Measurements from ENCODE around the gene DNAJB7. TPM values are rescaled to one million over a fixed set of nuclear protein-coding genes. Genes with fewer than 3 reads are reported as not detected.
"Not testable (repeated sequence)": the region's sequence is repeated elsewhere in the genome, so short reads cannot be mapped to it uniquely, and the experiment has no call there.

The DNAJB7 gene
- total RNA-seq, 5 donors from 2014 or later (not counting 1 experiment from before 2014, with no cell fraction given): not detected

GRCh38 chr22:40868379-40868778 is 6.5 kb upstream of the DNAJB7 start:
- H3K9me3 ChIP-seq; H3K27me3 Mint-ChIP-seq; H3K9me3 Mint-ChIP-seq; H3K4me3 Mint-ChIP-seq; H3K4me3 ChIP-seq (ENCODE audit: control insufficient read depth in 1 of 2, extremely low read depth in 1 of 2, low read length in 1 of 2); H3K27ac Mint-ChIP-seq; H3K27me3 ChIP-seq (replicated peaks in 1 of 2; ENCODE audit: control insufficient read depth in 2 of 2, extremely low read depth in 1 of 2, insufficient read depth in 2 of 2, low read length in 1 of 2); H3K27ac ChIP-seq (ENCODE audit: low read length); DNase-seq; ATAC-seq (replicated peaks in 1 of 4); POLR2A ChIA-PET; H3K4me1 ChIP-seq (ENCODE audit: control insufficient read depth in 1 of 2, extremely low read depth in 1 of 2, insufficient read depth in 2 of 2, low read length in 2 of 2): not testable (repeated sequence)
- WGBS (ENCODE audit: insufficient coverage): 94% methylated on average over 2 of the region's 6 CpGs
- CTCF ChIA-PET: interaction anchor here (0.5 to 0.7 kb wide), 2 partner anchors 607 to 1605 kb away, joined by 3 to 5 read pairs; no protein-coding TSS in a partner anchor
- H3K4me1 Mint-ChIP-seq: peaks cover 17 to 26% (median 21%) of the 10 kb centered on the region in 3 donors
- peaks cover 4 to 13% of the 10 kb centered on the region in 2 donors for H3K36me3 ChIP-seq (ENCODE audit: control insufficient read depth in 2 of 2, extremely low read depth in 1 of 2, insufficient read depth in 1 of 2, low read length in 1 of 2)
- peaks cover 12% of the 10 kb centered on the region for H3K36me3 Mint-ChIP-seq

GRCh38 chr22:40867109-40867508 is 5.2 kb upstream of the DNAJB7 start:
- no peak overlapping the region for H3K27ac Mint-ChIP-seq

GRCh38 chr22:40862537-40862936 is 624 bp upstream of the DNAJB7 start:
- Mint-ChIP-seq H3K27me3 (no peaks in the 10 kb centered on the region), H3K36me3 (peaks cover 7% of the 10 kb centered on the region), H3K4me1 (peaks cover 33 to 65% (median 40%) of the 10 kb centered on the region in 3 donors), H3K4me3 (no peak overlapping the region), H3K9me3 (no peaks in the 10 kb centered on the region), H3K27ac (no peak overlapping the region)
- no peaks in the 10 kb centered on the region for H3K27me3 ChIP-seq (replicated peaks in 1 of 2; ENCODE audit: control insufficient read depth in 2 of 2, extremely low read depth in 1 of 2, insufficient read depth in 2 of 2, low read length in 1 of 2)
- no peak overlapping the region for H3K4me3 ChIP-seq (ENCODE audit: control insufficient read depth in 1 of 2, extremely low read depth in 1 of 2, low read length in 1 of 2)
- peaks cover 5 to 10% of the 10 kb centered on the region in 2 experiments for H3K4me1 ChIP-seq (ENCODE audit: control insufficient read depth in 1 of 2, extremely low read depth in 1 of 2, insufficient read depth in 2 of 2, low read length in 2 of 2)
- DNase-seq: no peak
- WGBS (ENCODE audit: insufficient coverage): 80% methylated on average over 1 of the region's 2 CpGs
- ChIA-PET POLR2A (no interaction called here), CTCF (interaction anchor here in 1 of 2 donors (0.6 kb wide), 1 partner anchor 756 kb away, joined by 3 read pairs; no protein-coding TSS in a partner anchor)
- peaks cover 3 to 8% of the 10 kb centered on the region in 2 donors for H3K36me3 ChIP-seq (ENCODE audit: control insufficient read depth in 2 of 2, extremely low read depth in 1 of 2, insufficient read depth in 1 of 2, low read length in 1 of 2)
- no peaks in the 10 kb centered on the region for H3K9me3 ChIP-seq
- no peak for ATAC-seq (replicated peaks in 1 of 4)
- no peak overlapping the region for H3K27ac ChIP-seq (ENCODE audit: low read length)

More at GRCh38 chr22:40867109-40867508, 5.2 kb upstream of the DNAJB7 start:
- ATAC-seq (replicated peaks in 1 of 4) (no peak), DNase-seq (no peak)
- Mint-ChIP-seq H3K4me3 (no peak overlapping the region), H3K9me3 (no peaks in the 10 kb centered on the region), H3K4me1 (peaks cover 19 to 37% (median 24%) of the 10 kb centered on the region in 3 donors), H3K36me3 (peaks cover 11% of the 10 kb centered on the region), H3K27me3 (no peaks in the 10 kb centered on the region)
- Histone ChIP-seq H3K27me3 (replicated peaks in 1 of 2; ENCODE audit: control insufficient read depth in 2 of 2, extremely low read depth in 1 of 2, insufficient read depth in 2 of 2, low read length in 1 of 2) (no peaks in the 10 kb centered on the region), H3K9me3 (no peaks in the 10 kb centered on the region), H3K36me3 (ENCODE audit: control insufficient read depth in 2 of 2, extremely low read depth in 1 of 2, insufficient read depth in 1 of 2, low read length in 1 of 2) (peaks cover 0 to 14% of the 10 kb centered on the region in 2 donors), H3K4me1 (ENCODE audit: control insufficient read depth in 1 of 2, extremely low read depth in 1 of 2, insufficient read depth in 2 of 2, low read length in 2 of 2) (peaks cover 0 to 5% of the 10 kb centered on the region in 2 experiments), H3K4me3 (ENCODE audit: control insufficient read depth in 1 of 2, extremely low read depth in 1 of 2, low read length in 1 of 2) (no peak overlapping the region), H3K27ac (ENCODE audit: low read length) (no peak overlapping the region)
- WGBS (ENCODE audit: insufficient coverage): no CpG with 5 or more reads among the region's 2 CpGs
- POLR2A ChIA-PET: interaction anchor here in 1 of 2 donors (0.5 to 0.8 kb wide), 4 partner anchors 9 to 1339 kb away, joined by 3 to 7 read pairs (median 3); no protein-coding TSS in a partner anchor
- CTCF ChIA-PET: no interaction called here

GRCh38 chr22:40857309-40857855 is 4.5 kb downstream of the DNAJB7 start:
- ChIA-PET POLR2A (interaction anchor here (0.5 to 1.2 kb wide), 8 partner anchors 10 to 1835 kb away, joined by 3 to 7 read pairs (median 6); partner anchors contain the start of genes RANGAP1 (in 1 of the 2) and SLC25A17 (in 1 of the 2)), CTCF (interaction anchor here in 1 of 2 donors (0.6 to 1.2 kb wide), 4 partner anchors 42 to 1328 kb away, joined by 3 to 7 read pairs (median 4); no protein-coding TSS in a partner anchor)
- Histone ChIP-seq H3K36me3 (ENCODE audit: control insufficient read depth in 2 of 2, extremely low read depth in 1 of 2, insufficient read depth in 1 of 2, low read length in 1 of 2) (peaks cover 3 to 8% of the 10 kb centered on the region in 2 donors), H3K27me3 (replicated peaks in 1 of 2; ENCODE audit: control insufficient read depth in 2 of 2, extremely low read depth in 1 of 2, insufficient read depth in 2 of 2, low read length in 1 of 2) (no peaks in the 10 kb centered on the region), H3K4me3 (ENCODE audit: control insufficient read depth in 1 of 2, extremely low read depth in 1 of 2, low read length in 1 of 2) (peak overlapping the region; percentile 85 to 89), H3K9me3 (no peaks in the 10 kb centered on the region), H3K4me1 (ENCODE audit: control insufficient read depth in 1 of 2, extremely low read depth in 1 of 2, insufficient read depth in 2 of 2, low read length in 2 of 2) (peaks cover 16 to 29% of the 10 kb centered on the region in 2 experiments), H3K27ac (ENCODE audit: low read length) (peak overlapping the region; percentile 99)
- DNase-seq (no peak), ATAC-seq (replicated peaks in 1 of 4) (no peak)
- peak overlapping the region; percentile 95 to 98 (median 97) for H3K4me3 Mint-ChIP-seq
- 17% methylated on average over 11 of the region's 18 CpGs for WGBS (ENCODE audit: insufficient coverage)
- peak overlapping the region; percentile 100 for H3K27ac Mint-ChIP-seq
- H3K4me1 Mint-ChIP-seq: peaks cover 50 to 67% (median 52%) of the 10 kb centered on the region in 3 donors
- H3K36me3 Mint-ChIP-seq: peaks cover 8% of the 10 kb centered on the region
- no peaks in the 10 kb centered on the region for H3K9me3 Mint-ChIP-seq
- no peaks in the 10 kb centered on the region for H3K27me3 Mint-ChIP-seq

GRCh38 chr22:40856513-40857308 is 5.2 kb downstream of the DNAJB7 start, which contains the start of the genes ST13 and XPNPEP3:
TSS of gene ST13 (minus strand) at chr22:40856639. CDS start at chr22:40856540, 99 bp downstream.
TSS of gene XPNPEP3 (plus strand) at chr22:40857148. CDS start at chr22:40857182, 34 bp downstream.
- Mint-ChIP-seq H3K27me3 (no peaks in the 10 kb centered on the region), H3K9me3 (no peaks in the 10 kb centered on the region), H3K36me3 (peaks cover 12% of the 10 kb centered on the region), H3K4me1 (peaks cover 54 to 67% (median 59%) of the 10 kb centered on the region in 3 donors), H3K27ac (peak within 1 kb of the TSS; percentile 100), H3K4me3 (peak within 1 kb of the TSS; percentile 95 to 98 (median 97))
- Histone ChIP-seq H3K4me1 (ENCODE audit: control insufficient read depth in 1 of 2, extremely low read depth in 1 of 2, insufficient read depth in 2 of 2, low read length in 2 of 2) (peaks cover 16 to 29% of the 10 kb centered on the region in 2 experiments), H3K36me3 (ENCODE audit: control insufficient read depth in 2 of 2, extremely low read depth in 1 of 2, insufficient read depth in 1 of 2, low read length in 1 of 2) (peaks cover 3% of the 10 kb centered on the region in 2 donors), H3K4me3 (ENCODE audit: control insufficient read depth in 1 of 2, extremely low read depth in 1 of 2, low read length in 1 of 2) (peak within 1 kb of the TSS; percentile 85 to 89), H3K27me3 (replicated peaks in 1 of 2; ENCODE audit: control insufficient read depth in 2 of 2, extremely low read depth in 1 of 2, insufficient read depth in 2 of 2, low read length in 1 of 2) (no peaks in the 10 kb centered on the region), H3K9me3 (no peaks in the 10 kb centered on the region), H3K27ac (ENCODE audit: low read length) (peak within 1 kb of the TSS; percentile 99)
- CTCF ChIA-PET: interaction anchor here in 1 of 2 donors (0.6 to 1.2 kb wide), 6 partner anchors 36 to 1328 kb away, joined by 3 to 7 read pairs (median 3); partner anchors contain the start of gene PHF5A
- DNase-seq (peak; percentile 92 to 99 (median 96)), ATAC-seq (replicated peaks in 1 of 4) (peak; percentile 90 to 95 (median 94))
- WGBS (ENCODE audit: insufficient coverage): under 1% methylated on average over 60 of the region's 63 CpGs
- POLR2A ChIA-PET: interaction anchor here (0.5 to 1.2 kb wide), 10 partner anchors 32 to 812 kb away, joined by 3 to 7 read pairs (median 6); partner anchors contain the start of genes PHF5A (in 1 of the 2), RANGAP1 (in 1 of the 2) and SLC25A17 (in 1 of the 2)

Measured in T-cell (primary cell).